ENCODE results near the gene FBLN2.

GRCh38 chr3:13590841-13591520 is 42.1 kb downstream of the FBLN2 start:
- no peak for TF ChIP-seq CTCF (IDR thresholded peaks at IDR 0.05)
- no peak for TF ChIP-seq POLR2AphosphoS5 (IDR thresholded peaks at IDR 0.05)
- TF ChIP-seq POLR2A (IDR thresholded peaks at IDR 0.05), result no peak
